Measurements from ENCODE around the gene CERS1. TPM values are rescaled to one million over a fixed set of nuclear protein-coding genes. Genes with fewer than 3 reads are reported as not detected.

Gene CERS1
- total RNA-seq, 2 donors from 2014 or later = 0.79 to 1.6 TPM

DNA sequence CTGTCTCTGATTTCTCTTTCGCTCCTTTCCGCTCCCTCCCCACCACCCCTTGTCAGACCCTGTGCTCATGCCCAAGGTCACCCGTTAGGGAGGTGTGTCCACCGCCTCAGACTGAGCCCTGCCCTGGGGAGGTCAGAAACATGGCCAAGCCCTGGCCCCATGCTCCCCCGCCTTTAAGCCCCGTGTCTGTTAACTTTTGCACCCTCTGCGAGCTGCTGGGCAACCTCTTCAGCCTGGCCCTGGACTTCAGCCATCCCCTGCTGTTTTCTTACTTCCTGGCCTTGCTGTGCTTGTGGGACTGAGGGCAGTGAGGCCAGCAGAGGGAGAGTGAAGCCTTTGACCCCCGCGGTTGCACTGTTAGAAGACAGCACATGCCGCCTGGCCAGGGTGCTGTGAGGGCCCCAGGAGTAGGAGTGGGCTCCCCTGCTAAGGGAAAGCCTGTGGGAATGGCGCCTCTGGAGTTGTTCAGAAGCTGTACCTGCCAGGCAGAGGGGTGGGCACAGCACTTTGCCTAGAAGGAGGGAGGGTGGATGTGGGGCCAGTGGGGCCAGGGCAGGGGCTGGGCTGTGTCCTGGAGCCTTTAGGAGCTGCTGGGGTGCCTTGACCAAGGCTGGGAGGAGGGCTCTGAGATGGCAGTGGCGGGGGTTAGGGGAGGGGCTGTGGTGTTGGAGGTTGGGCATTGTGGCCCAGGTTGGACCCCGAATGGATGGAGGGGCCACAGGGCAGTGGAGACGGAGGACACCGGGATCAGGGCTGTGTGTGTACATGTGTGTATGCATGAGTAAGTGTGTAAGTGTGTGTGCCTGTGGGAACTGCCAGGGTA lies 56.3 kb downstream of the CERS1 start:
- TF ChIP-seq, protein P1, sequence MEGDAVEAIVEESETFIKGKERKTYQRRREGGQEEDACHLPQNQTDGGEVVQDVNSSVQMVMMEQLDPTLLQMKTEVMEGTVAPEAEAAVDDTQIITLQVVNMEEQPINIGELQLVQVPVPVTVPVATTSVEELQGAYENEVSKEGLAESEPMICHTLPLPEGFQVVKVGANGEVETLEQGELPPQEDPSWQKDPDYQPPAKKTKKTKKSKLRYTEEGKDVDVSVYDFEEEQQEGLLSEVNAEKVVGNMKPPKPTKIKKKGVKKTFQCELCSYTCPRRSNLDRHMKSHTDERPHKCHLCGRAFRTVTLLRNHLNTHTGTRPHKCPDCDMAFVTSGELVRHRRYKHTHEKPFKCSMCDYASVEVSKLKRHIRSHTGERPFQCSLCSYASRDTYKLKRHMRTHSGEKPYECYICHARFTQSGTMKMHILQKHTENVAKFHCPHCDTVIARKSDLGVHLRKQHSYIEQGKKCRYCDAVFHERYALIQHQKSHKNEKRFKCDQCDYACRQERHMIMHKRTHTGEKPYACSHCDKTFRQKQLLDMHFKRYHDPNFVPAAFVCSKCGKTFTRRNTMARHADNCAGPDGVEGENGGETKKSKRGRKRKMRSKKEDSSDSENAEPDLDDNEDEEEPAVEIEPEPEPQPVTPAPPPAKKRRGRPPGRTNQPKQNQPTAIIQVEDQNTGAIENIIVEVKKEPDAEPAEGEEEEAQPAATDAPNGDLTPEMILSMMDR (IDR thresholded peaks at IDR 0.05) = no peak
- no peaks in the 10 kb centered on the region for H3K27me3 ChIP-seq
- DNase-seq (ENCODE audit: low spot score) = no peak
- H3K4me3 ChIP-seq = no peak overlapping the region
- no peak overlapping the region for H3K27ac ChIP-seq
- H3K9me3 ChIP-seq = no peaks in the 10 kb centered on the region
- H3K4me1 ChIP-seq = peaks cover 0 to 77% of the 10 kb centered on the region in 2 donors
- H3K36me3 ChIP-seq = peaks cover 15% of the 10 kb centered on the region

DNA sequence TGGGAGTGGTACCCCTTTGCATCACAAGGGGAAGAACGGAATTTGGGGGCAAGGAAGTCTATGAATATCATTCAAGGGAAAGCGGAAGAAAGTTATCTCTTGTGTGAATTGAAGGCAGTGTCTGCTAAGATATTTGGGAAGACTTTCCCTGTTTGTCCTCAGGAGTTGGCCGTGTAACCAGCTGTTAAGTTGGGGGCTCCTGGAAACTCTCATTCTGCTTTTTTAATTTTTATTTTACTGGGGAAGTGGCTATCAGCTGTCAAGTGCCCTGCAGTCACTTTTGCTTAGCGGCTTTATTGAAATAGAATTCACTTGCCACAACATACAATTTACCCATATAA lies 61.3 kb downstream of the CERS1 start:
- Histone ChIP-seq H3K27ac (no peak overlapping the region), H3K27me3 (no peaks in the 10 kb centered on the region), H3K9me3 (no peaks in the 10 kb centered on the region), H3K4me1 (peaks cover 0 to 52% of the 10 kb centered on the region in 2 donors), H3K4me3 (no peak overlapping the region), H3K36me3 (peaks cover 15% of the 10 kb centered on the region)
- TF ChIP-seq, protein P1 (IDR thresholded peaks at IDR 0.05) = no peak
- DNase-seq (ENCODE audit: low spot score) = no peak

DNA sequence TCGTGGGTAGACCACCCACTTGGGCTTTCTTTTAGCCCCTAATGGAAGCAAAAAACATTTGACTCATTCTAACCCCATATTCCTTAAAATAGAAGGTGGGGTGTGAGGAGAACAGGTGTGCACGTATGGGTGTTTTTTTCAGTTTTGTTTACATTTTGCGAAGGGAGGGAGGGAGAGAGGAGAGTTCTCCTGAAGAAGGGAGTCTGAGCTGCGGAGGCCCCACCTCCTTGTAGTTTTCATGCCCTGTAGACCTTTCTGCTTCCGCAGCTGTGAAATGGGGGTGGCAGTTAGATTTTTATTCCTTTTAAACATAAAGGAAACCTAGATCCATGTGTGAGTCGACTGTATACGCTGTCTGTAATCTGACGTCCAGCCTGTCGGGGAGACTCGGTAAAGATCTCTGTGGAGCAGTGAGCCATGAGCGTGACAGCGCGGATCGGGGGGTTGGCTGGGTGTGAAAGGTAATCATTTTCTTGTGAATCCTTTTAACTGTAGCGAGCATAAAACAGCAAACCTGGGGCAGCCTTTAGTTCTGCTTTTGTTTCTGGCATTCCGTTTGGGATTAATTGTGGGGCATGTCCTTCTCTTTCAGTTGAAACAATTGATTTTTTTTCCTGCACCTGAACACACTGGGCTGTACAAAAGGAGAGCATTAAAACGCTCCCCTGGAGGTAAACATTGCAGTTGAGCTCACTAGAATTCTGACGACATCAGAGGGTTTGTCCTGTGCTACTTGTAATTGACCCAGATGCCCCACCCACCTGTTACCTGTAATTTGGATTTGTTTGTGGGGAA lies 61.9 kb downstream of the CERS1 start:
- Histone ChIP-seq H3K9me3 (no peaks in the 10 kb centered on the region), H3K4me1 (peaks cover 0 to 46% of the 10 kb centered on the region in 2 donors), H3K4me3 (peak overlapping the region; percentile 78 to 83), H3K27ac (peak overlapping the region in 1 of 2 donors; percentile 82), H3K36me3 (peaks cover 15% of the 10 kb centered on the region), H3K27me3 (no peaks in the 10 kb centered on the region)
- TF ChIP-seq, protein P1 (IDR thresholded peaks at IDR 0.05) = no peak
- DNase-seq (ENCODE audit: low spot score) = no peak

DNA sequence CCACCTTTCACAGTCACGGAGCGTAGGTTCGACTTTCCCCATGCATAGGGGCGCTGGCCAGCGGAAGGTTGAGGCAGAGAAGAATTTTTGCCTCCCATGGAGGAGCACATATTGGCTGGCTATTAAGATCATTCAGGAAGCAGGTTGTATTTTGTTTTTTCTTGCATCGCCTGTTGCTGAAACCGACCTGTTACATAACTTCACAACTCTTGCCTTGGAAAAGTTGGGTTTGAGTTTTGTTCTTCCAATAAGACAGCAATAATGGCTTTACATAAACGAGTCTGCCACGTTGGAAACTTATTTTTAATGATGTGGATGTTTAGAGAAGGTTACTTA lies 62.8 kb downstream of the CERS1 start:
- Histone ChIP-seq H3K27ac (peak overlapping the region in 1 of 2 donors; percentile 82), H3K9me3 (no peaks in the 10 kb centered on the region), H3K4me1 (peaks cover 0 to 37% of the 10 kb centered on the region in 2 donors), H3K27me3 (no peaks in the 10 kb centered on the region), H3K4me3 (peak overlapping the region; percentile 78 to 83), H3K36me3 (peaks cover 13% of the 10 kb centered on the region)
- DNase-seq (ENCODE audit: low spot score) = no peak
- TF ChIP-seq, protein P1 (IDR thresholded peaks at IDR 0.05) = no peak

DNA sequence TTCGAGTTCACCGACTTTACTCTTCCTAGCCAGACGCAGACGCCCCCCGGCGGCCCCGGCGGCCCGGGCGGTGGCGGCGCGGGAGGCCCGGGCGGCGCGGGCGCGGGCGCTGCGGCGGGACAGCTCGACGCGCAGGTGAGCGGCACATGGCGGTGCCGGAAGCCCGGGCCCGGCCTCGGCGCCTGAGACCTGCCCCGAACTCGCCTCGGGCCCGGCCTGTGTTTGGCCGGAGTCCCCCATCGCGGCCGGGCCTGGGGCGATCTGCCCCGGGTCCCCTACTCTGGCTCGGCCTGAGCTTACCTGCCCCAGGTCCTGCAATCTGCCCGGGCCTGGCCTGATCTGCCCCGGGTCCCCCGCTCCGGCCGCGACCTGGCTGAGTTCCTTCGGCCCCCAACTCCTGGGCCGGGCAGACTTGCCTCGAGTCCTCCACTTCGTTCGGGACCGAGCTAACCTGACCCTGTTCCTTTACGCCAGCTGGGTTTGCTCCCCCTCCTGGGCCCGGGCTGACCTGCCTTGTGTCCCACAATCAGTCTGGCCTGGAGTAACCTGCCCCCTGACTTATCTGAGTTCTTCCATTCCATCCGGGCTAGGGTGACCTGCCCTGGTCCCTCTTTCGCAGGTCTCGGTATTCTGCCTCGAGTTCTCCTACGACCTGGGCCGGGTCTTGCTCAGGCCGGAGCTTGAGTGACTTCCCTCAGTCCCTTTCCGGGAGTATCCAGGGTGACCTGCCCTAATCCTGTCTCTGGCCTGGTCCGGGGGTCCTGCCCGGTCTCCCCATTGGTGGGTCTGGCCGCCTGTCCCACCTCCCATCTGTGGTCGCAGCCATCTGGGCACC lies 63.4 kb downstream of the CERS1 start:
- no peak for DNase-seq (ENCODE audit: low spot score)
- Histone ChIP-seq H3K36me3 (peaks cover 9% of the 10 kb centered on the region), H3K9me3 (no peaks in the 10 kb centered on the region), H3K27ac (peak overlapping the region; percentile 78 to 82), H3K27me3 (no peaks in the 10 kb centered on the region), H3K4me3 (peak overlapping the region; percentile 78 to 83), H3K4me1 (peaks cover 0 to 37% of the 10 kb centered on the region in 2 donors)
- TF ChIP-seq, protein P1 (IDR thresholded peaks at IDR 0.05) = peak in 1 of 2 donors; percentile 25
